Raji (cell line): ENCODE measurements around the gene CHST8.

Source experiments
- POLR2A ChIP-seq: IDR thresholded peaks from 2 replicates; pipeline ENCODE4 v1.6.1; 2011; ENCODE audit warnings: low read depth, low read length, control low read depth; ENCODE audit not compliant: insufficient read depth

CHST8 gene

DNA sequence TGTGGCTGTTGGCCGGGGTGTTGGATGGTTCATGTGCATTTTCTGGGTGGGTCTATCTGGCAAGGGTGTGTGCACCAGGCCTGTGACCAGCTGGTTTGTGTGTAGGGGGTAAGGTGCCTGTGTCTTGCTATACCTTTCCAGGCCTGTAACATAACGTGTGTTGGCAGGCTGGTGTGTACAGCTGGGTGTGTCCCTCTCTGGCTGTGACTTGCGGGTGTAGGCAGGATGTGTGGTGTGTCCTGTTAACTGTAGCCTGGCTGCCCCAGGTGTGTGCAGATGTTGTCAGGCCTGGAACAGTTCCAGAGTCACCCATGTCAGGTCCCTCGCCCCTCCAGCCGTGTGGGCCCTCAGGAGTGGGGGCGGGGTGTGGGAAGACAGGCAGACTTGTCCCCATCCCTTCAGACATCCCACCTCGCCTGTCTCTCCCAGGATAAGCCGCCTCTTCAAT lies 184.7 kb downstream of the CHST8 start:
- no peak for TF ChIP-seq POLR2A

DNA sequence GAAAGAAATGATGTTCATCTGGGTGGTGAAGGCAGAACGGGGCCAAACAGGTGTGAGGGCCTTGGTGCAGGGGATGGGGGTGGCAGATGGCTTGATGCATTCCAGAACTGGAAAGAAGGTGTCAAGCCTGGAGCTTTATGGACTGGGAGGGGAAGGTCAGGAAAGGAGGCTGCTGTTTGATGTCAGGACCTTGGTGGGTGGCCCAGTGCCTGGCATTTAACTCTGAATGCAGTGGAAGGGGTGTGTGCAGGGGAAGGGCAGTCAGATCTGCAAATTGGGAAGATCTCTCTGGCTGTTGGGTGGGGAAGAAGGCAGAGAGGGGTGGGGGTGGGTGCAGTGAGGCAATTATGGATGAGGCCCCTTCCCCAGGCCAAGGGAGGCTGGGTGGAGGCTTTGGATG lies 186.6 kb downstream of the CHST8 start:
- no peak for TF ChIP-seq POLR2A

DNA sequence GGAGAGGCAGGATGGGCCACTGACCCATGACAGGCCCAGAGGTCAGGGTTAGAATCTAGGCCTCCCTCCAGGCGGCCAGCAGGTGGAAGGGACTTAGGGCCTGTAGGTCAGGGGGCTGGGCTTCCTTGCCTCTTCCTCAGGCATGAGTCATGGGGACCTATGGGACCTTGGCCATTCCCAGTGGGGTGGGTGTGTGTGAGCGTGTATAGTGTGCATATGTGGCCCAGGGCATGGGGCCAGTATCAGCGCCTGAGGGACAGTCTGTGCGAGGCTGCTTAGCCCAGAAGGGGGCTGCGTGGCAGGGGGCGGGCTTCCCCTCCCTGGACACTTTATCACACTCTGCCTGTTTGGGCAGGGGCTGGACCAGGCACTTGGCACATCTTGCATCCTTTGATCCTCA lies 188.2 kb downstream of the CHST8 start:
- TF ChIP-seq POLR2A, result no peak

DNA sequence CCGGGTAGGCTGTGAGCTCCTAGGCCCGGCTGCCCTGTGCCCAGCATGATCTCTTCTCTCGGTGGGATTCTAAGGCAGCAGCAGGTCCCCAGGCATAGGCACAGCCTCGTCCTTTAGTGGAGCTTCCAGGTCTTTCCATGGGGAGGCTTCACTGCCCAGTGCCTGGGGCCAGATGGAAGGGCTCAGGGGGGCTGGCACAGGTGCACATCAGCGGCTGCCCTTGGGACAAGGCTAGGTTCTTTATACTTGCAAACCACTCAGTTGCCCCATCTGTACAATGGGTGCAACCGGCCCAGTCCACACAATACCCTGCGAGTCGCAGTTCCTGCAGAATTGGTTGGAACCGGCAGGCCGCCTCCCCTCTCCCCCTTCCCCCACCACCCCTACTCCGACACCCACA lies 189.1 kb downstream of the CHST8 start:
- TF ChIP-seq POLR2A, result no peak

DNA sequence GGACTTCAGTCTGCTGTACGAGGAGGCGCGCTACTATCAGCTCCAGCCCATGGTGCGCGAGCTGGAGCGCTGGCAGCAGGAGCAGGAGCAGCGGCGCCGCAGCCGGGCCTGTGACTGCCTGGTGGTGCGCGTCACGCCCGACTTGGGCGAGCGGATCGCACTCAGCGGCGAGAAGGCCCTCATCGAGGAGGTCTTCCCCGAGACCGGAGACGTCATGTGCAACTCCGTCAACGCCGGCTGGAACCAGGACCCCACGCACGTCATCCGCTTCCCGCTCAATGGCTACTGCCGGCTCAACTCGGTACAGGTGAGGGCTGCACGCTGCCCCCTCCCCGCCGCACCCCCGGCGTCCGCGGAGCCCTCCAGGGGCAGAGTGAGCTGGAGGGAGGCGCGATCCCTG lies 189.5 kb downstream of the CHST8 start:
- no peak for TF ChIP-seq POLR2A

DNA sequence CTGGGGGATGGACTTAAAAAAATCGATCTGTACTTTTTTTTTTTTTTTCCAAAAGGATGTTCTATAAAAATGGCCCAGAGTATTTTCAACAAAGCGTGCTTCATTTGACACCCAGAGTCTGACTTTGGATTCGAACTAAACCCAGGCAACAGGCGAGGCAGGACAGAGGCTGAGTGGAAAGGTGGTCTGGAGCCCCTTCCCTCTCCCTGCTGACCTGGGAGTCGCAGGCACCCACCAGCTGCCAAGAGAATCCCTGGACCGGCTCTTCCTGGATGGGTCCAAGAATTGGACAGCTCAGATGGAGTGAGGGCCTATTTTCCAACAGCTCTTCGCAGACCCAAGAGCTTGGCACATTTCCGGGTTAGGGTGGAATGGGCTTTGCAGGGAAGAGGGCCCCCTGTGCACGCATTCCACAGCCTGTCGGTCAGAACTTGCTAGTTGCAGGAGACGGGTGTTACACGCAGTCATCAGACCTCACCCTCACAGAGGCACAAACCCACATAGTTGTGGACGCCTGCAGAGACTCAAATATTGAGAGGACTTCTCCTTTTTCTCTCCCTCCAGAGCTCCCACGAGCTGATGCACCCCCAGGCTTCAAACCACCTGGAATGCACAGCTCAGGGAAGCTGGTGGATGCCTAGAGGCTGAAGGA lies 190.1 kb downstream of the CHST8 start:
- TF ChIP-seq POLR2A, result no peak

DNA sequence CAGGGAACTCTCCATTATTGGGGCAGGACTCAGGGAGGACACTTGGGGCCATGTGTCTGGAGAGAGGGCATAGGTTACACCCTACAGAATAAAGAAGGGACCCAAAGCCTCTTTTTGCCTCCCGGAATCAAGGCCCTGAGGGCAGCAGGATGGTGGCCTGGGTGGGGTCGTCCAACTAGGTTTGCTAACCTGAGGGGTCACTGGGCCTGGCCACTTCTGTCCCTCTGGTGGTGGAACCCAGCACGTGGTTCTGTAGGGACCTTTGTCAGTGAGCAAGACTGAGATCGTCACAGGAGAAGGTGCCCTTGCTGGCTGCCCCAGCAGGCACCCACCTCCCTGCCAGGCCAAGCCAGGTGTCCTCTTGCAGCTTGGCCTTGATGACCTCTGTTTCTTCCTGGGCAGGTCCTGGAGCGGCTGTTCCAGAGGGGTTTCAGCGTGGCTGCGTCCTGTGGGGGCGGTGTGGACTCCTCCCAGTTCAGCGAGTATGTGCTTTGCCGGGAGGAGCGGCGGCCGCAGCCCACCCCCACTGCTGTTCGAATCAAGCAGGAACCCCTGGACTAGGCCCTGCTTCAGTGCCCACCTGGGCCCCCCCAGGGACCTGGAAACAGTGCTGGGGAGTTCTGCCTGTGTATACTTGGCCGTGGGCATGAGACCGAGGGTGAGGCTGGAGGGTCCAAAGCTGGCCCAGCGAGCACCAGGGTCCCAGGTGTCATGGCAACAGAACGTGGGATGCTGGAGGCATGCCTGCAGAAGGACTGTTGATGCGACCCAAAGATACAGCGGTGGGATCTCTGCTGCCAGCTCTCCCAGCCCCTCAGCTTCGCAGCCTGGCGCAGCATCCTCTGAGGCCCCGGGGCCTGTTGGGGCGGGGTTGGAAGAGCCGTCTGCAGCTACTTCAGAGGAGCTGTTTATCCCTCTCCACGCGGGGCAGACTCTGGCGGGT lies 190.9 kb downstream of the CHST8 start:
- no peak for TF ChIP-seq POLR2A

DNA sequence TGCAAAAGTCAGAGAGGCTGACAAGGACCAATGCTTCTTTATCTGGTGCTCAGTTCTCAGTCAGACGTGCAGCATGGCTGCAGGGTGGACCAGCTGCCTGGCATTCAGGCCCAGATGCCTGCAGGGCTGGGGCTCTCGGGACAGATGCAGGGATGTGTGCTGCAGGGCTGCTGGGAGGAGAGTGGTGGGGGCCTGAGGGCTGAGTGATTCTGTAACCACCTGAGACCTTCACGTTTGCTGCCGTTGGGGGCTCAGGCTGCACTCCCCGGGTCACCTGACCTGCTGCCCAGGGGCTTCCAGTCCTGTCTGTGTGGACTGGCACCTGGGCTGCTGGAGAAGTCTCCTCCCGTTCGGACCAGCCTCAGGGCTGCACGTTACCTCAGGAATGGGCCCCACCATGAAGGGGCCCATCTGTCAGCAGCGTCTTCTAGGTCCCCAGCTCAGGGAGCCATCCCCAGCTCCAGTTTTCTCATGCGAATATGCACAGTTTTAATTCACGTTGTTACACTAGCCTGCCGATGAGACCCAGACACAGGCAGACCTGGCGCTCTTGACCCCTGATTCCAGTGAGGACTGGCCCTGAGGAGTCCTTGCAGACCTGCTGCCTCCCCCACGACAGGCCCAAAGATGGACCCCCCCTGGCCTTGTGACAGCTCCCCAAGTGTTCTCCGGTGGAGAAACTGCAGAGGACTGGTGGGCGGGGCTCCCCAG lies 191.8 kb downstream of the CHST8 start:
- no peak for TF ChIP-seq POLR2A

DNA sequence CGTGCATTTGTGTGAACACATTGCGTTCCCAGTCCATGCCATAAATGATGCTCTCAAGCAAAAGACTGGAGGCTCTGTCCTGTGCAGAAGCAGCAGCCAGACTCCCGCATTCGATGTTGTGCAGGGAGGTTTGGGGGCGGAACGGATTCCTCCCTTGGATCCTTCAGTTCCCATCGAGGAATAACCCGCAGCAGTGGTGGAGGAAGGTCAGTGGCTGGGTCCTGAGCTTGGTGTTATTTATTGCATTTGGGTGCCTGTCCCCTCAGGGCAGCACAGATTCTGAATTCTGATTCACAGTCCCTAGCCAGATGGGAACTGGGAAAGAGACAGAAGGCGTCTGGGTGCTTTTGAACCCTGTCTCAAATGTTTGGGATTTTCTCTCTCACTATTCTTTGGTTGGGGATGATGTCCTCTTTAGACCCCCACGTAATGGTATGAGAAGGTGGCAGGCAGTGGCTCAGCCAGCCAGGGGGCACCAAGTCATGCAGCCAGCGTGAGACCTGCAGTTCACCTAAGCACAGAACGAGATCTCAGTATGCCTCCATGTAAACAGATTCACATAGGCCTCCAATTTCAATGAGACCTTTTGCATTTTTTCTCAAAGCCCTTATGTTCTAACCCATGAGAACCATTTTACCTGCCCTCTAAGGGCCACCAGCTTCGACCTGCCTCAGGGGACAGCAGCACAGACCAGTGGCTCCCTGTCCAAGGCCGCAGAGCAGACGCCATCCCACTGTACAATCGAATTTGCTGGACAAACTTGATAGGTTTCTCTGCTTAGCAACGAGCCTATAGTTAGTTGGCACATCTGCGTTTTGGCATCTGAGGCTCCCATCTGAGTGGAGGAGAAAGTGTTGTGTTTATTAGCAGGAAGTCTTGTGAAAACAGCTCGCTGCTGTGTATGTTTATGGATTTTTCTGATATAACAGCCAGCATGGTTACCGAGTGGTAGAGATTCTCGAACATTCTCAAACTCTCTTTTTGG lies 192.7 kb downstream of the CHST8 start:
- no peak for TF ChIP-seq POLR2A

DNA sequence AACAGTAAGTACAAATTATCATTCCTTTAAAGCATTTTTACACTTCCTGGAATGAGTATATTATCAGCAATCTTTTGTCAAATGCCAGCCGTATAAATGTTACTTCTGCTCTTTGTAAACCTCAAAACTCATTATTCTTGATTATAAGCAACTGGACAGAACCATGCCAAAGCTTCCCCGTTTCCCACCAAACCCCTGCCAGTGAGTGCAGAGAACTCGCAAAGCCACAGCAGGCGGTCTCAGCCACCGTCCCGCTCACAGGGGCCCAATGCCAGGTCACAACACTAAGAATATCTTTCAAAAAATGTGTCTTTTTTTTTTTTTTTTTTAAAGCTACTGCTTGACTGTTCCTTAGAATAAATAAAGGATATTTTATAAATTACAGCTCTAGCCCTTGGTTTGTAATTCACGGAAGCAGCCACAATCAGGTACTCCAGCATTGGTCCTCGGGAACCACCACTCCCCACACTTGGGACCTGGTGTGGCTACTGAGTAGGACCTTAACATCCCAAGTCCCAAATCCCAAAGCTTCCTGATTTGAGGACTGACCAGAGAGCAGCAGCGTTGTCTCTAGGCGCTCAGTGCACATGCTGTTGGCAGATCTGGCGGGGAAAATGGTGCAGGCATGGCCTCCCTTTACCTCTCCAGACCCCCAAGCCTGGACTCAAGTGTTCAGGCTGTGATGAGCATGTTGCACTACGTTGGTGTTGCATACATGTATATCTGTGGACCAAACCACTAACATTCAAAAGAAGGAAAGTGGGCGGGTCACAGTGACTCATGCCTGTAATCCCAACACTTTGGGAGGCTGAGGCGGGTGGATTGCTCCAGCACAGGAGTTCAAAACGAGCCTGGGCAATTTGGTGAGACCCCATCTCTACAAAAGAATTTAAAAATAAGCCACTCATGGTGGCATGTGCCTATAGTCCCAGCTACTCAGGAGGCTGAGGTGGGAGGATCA lies 193.9 kb downstream of the CHST8 start:
- no peak for TF ChIP-seq POLR2A

DNA sequence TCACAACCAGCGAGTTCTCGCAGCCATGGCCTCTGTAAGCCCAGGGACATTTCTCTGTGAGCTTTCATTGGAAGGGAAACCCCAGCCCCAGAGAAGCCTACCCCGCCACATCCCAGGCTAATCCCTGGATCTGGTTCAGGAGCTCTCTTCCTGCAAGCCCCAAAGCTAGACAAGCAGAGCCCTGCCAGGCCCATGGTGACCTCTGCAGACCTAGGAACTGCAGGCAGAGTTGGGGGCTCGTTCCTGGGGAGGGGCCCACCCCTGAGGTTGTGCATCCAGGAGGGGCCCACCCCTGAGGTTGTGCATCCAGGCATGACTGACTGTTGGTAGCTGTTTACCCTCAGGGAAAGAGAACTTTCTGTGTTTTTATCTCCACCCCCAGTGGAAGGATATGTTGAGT lies 196.7 kb downstream of the CHST8 start:
- TF ChIP-seq POLR2A, result no peak

DNA sequence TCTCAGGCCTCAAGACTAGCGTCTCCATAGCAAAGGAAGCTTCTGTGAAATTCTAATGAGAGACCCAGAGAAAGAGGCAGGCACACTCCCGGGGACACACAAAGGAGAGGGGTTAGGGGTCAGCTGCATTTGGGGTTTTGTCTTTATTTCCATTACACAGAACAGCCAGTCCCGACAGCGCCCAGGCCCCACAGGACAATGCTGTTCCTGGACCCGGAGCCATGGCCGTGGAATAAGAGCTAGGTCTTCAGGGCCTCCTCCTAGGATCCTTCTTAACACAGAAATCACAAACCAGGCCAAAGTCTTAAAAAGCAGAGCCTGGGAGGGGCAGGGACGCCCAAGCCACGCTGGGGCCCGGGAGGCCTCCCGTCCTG lies 197.7 kb downstream of the CHST8 start:
- no peak for TF ChIP-seq POLR2A
